HG03575 (cell line): Measurements from ENCODE around the gene HS6ST2.

Experiments used
- ATAC-seq: cut with Tn5 transposase; IDR thresholded peaks from one replicate; pipeline ENCODE4 v1.9.1; 2021; ENCODE audit not compliant: unreplicated experiment, insufficient number of reproducible peaks, low FRiP score; ENCODE audit errors: extremely low read depth

The HS6ST2 gene

GRCh38 chrX:132815643-132816042 is 142.8 kb downstream of the HS6ST2 start:
- no peak for ATAC-seq

- ATAC-seq, result no peak
Observed at GRCh38 chrX:132810964-132811712, 147.3 kb downstream of the HS6ST2 start.

GRCh38 chrX:132810488-132810887 is 147.9 kb downstream of the HS6ST2 start:
- ATAC-seq, result no peak

GRCh38 chrX:132809581-132809980 is 148.8 kb downstream of the HS6ST2 start:
- no peak for ATAC-seq

- ATAC-seq, result no peak
Observed at GRCh38 chrX:132807411-132808030, 150.9 kb downstream of the HS6ST2 start.

- no peak for ATAC-seq
Observed at GRCh38 chrX:132802033-132802432, 156.4 kb downstream of the HS6ST2 start.

- ATAC-seq, result no peak
Observed at GRCh38 chrX:132795181-132795580, 163.2 kb downstream of the HS6ST2 start.

GRCh38 chrX:132791714-132792113 is 166.7 kb downstream of the HS6ST2 start:
- no peak for ATAC-seq

GRCh38 chrX:132790329-132790728 is 168.1 kb downstream of the HS6ST2 start:
- no peak for ATAC-seq

GRCh38 chrX:132786217-132786616 is 172.2 kb downstream of the HS6ST2 start:
- ATAC-seq, result no peak

GRCh38 chrX:132778917-132779316 is 179.5 kb downstream of the HS6ST2 start:
- no peak for ATAC-seq

GRCh38 chrX:132776486-132777210 is 181.8 kb downstream of the HS6ST2 start:
- no peak for ATAC-seq

GRCh38 chrX:132775263-132775823 is 183.1 kb downstream of the HS6ST2 start:
- no peak for ATAC-seq

- no peak for ATAC-seq
Observed at GRCh38 chrX:132774010-132774714, 184.3 kb downstream of the HS6ST2 start.

- no peak for ATAC-seq
Observed at GRCh38 chrX:132769609-132770008, 188.8 kb downstream of the HS6ST2 start.

GRCh38 chrX:132766452-132766851 is 192.0 kb downstream of the HS6ST2 start:
- no peak for ATAC-seq

- no peak for ATAC-seq
Observed at GRCh38 chrX:132763528-132763927, 194.9 kb downstream of the HS6ST2 start.

- ATAC-seq, result no peak
Observed at GRCh38 chrX:132758759-132759158, 199.7 kb downstream of the HS6ST2 start.

- ATAC-seq, result no peak
Observed at GRCh38 chrX:132757066-132757623, 201.3 kb downstream of the HS6ST2 start.
